Measurements from ENCODE around the gene POLR3GL. TPM values are rescaled to one million over a fixed set of nuclear protein-coding genes. Genes with fewer than 3 reads are reported as not detected.

POLR3GL gene
- total and polyA plus RNA-seq, 4 donors, result 12.2 to 42.3 (median 39.8) TPM

GRCh38 chr1:145978854-145979745 is 14.6 kb downstream of the POLR3GL start:
- Histone ChIP-seq H3K27ac (ENCODE audit: low read depth, low read length) (peak overlapping the region; percentile 90), H3K9me3 (ENCODE audit: control insufficient read depth, insufficient read depth, low read length) (no peaks in the 10 kb centered on the region), H3K4me3 (ENCODE audit: low read depth, low read length) (peak overlapping the region; percentile 14), H3K27me3 (ENCODE audit: control insufficient read depth, insufficient read depth, low read length) (no peaks in the 10 kb centered on the region), H3K4me1 (ENCODE audit: control insufficient read depth, insufficient read depth, low read length) (peaks cover 11% of the 10 kb centered on the region), H3K36me3 (ENCODE audit: control insufficient read depth, insufficient read depth, low read length) (peaks cover 2% of the 10 kb centered on the region)
- DNase-seq (ENCODE audit: low read depth in 4 of 6, low spot score in 6 of 6), result peak in 5 of 6 donors; percentile 81 to 98 (median 91)
- WGBS (ENCODE audit: insufficient coverage), result 5% methylated on average over 6 of the region's 9 CpGs

GRCh38 chr1:145979746-145980456 is 15.4 kb downstream of the POLR3GL start:
- DNase-seq (ENCODE audit: low read depth in 4 of 6, low spot score in 6 of 6), result no peak
- peaks cover 11% of the 10 kb centered on the region for H3K4me1 ChIP-seq (ENCODE audit: control insufficient read depth, insufficient read depth, low read length)
- peak overlapping the region; percentile 90 for H3K27ac ChIP-seq (ENCODE audit: low read depth, low read length)
- H3K27me3 ChIP-seq (ENCODE audit: control insufficient read depth, insufficient read depth, low read length), result no peaks in the 10 kb centered on the region
- peak overlapping the region; percentile 4 for H3K4me3 ChIP-seq (ENCODE audit: low read depth, low read length)
- H3K36me3 ChIP-seq (ENCODE audit: control insufficient read depth, insufficient read depth, low read length), result no peaks in the 10 kb centered on the region
- no peaks in the 10 kb centered on the region for H3K9me3 ChIP-seq (ENCODE audit: control insufficient read depth, insufficient read depth, low read length)
- WGBS (ENCODE audit: insufficient coverage), result 58% methylated on average over 3 of the region's 7 CpGs

GRCh38 chr1:145980457-145980994 is 16.0 kb downstream of the POLR3GL start:
- Histone ChIP-seq H3K27me3 (ENCODE audit: control insufficient read depth, insufficient read depth, low read length) (no peaks in the 10 kb centered on the region), H3K9me3 (ENCODE audit: control insufficient read depth, insufficient read depth, low read length) (no peaks in the 10 kb centered on the region), H3K4me1 (ENCODE audit: control insufficient read depth, insufficient read depth, low read length) (peaks cover 11% of the 10 kb centered on the region), H3K4me3 (ENCODE audit: low read depth, low read length) (no peak overlapping the region), H3K27ac (ENCODE audit: low read depth, low read length) (peak overlapping the region; percentile 90), H3K36me3 (ENCODE audit: control insufficient read depth, insufficient read depth, low read length) (no peaks in the 10 kb centered on the region)
- DNase-seq (ENCODE audit: low read depth in 4 of 6, low spot score in 6 of 6), result no peak
- WGBS (ENCODE audit: insufficient coverage), result 100% methylated on average over 1 of the region's 1 CpG

- Histone ChIP-seq H3K36me3 (ENCODE audit: control insufficient read depth, insufficient read depth, low read length) (no peaks in the 10 kb centered on the region), H3K4me1 (ENCODE audit: control insufficient read depth, insufficient read depth, low read length) (peaks cover 11% of the 10 kb centered on the region), H3K27ac (ENCODE audit: low read depth, low read length) (no peak overlapping the region), H3K4me3 (ENCODE audit: low read depth, low read length) (no peak overlapping the region), H3K9me3 (ENCODE audit: control insufficient read depth, insufficient read depth, low read length) (no peaks in the 10 kb centered on the region), H3K27me3 (ENCODE audit: control insufficient read depth, insufficient read depth, low read length) (no peaks in the 10 kb centered on the region)
- WGBS (ENCODE audit: insufficient coverage), result 89% methylated on average over 5 of the region's 6 CpGs
- DNase-seq (ENCODE audit: low read depth in 4 of 6, low spot score in 6 of 6), result no peak
Observed at GRCh38 chr1:145982010-145982723, 17.7 kb downstream of the POLR3GL start.

- Histone ChIP-seq H3K27ac (ENCODE audit: low read depth, low read length) (no peak overlapping the region), H3K4me3 (ENCODE audit: low read depth, low read length) (no peak overlapping the region), H3K27me3 (ENCODE audit: control insufficient read depth, insufficient read depth, low read length) (no peaks in the 10 kb centered on the region), H3K4me1 (ENCODE audit: control insufficient read depth, insufficient read depth, low read length) (peaks cover 9% of the 10 kb centered on the region), H3K36me3 (ENCODE audit: control insufficient read depth, insufficient read depth, low read length) (no peaks in the 10 kb centered on the region), H3K9me3 (ENCODE audit: control insufficient read depth, insufficient read depth, low read length) (no peaks in the 10 kb centered on the region)
- DNase-seq (ENCODE audit: low read depth in 4 of 6, low spot score in 6 of 6), result no peak
- 89% methylated on average over 1 of the region's 1 CpG for WGBS (ENCODE audit: insufficient coverage)
Observed at GRCh38 chr1:145983206-145983675, 18.8 kb downstream of the POLR3GL start.

GRCh38 chr1:145983960-145984830 is 19.7 kb downstream of the POLR3GL start:
- Histone ChIP-seq H3K27me3 (ENCODE audit: control insufficient read depth, insufficient read depth, low read length) (no peaks in the 10 kb centered on the region), H3K27ac (ENCODE audit: low read depth, low read length) (no peak overlapping the region), H3K36me3 (ENCODE audit: control insufficient read depth, insufficient read depth, low read length) (no peaks in the 10 kb centered on the region), H3K4me1 (ENCODE audit: control insufficient read depth, insufficient read depth, low read length) (peaks cover 4% of the 10 kb centered on the region), H3K9me3 (ENCODE audit: control insufficient read depth, insufficient read depth, low read length) (no peaks in the 10 kb centered on the region), H3K4me3 (ENCODE audit: low read depth, low read length) (no peak overlapping the region)
- no peak for DNase-seq (ENCODE audit: low read depth in 4 of 6, low spot score in 6 of 6)
- 100% methylated on average over 3 of the region's 12 CpGs for WGBS (ENCODE audit: insufficient coverage)

GRCh38 chr1:145985129-145985501 is 20.6 kb downstream of the POLR3GL start:
- 100% methylated on average over 1 of the region's 2 CpGs for WGBS (ENCODE audit: insufficient coverage)
- peaks cover under 1% of the 10 kb centered on the region for H3K4me1 ChIP-seq (ENCODE audit: control insufficient read depth, insufficient read depth, low read length)
- DNase-seq (ENCODE audit: low read depth in 4 of 6, low spot score in 6 of 6), result no peak
- no peaks in the 10 kb centered on the region for H3K36me3 ChIP-seq (ENCODE audit: control insufficient read depth, insufficient read depth, low read length)
- H3K9me3 ChIP-seq (ENCODE audit: control insufficient read depth, insufficient read depth, low read length), result no peaks in the 10 kb centered on the region
- H3K4me3 ChIP-seq (ENCODE audit: low read depth, low read length), result no peak overlapping the region
- no peak overlapping the region for H3K27ac ChIP-seq (ENCODE audit: low read depth, low read length)
- H3K27me3 ChIP-seq (ENCODE audit: control insufficient read depth, insufficient read depth, low read length), result no peaks in the 10 kb centered on the region

GRCh38 chr1:145985502-145986439 is 21.3 kb downstream of the POLR3GL start:
- Histone ChIP-seq H3K27ac (ENCODE audit: low read depth, low read length) (no peak overlapping the region), H3K27me3 (ENCODE audit: control insufficient read depth, insufficient read depth, low read length) (no peaks in the 10 kb centered on the region), H3K36me3 (ENCODE audit: control insufficient read depth, insufficient read depth, low read length) (no peaks in the 10 kb centered on the region), H3K9me3 (ENCODE audit: control insufficient read depth, insufficient read depth, low read length) (no peaks in the 10 kb centered on the region), H3K4me3 (ENCODE audit: low read depth, low read length) (no peak overlapping the region), H3K4me1 (ENCODE audit: control insufficient read depth, insufficient read depth, low read length) (no peaks in the 10 kb centered on the region)
- WGBS (ENCODE audit: insufficient coverage), result 60% methylated on average over 8 of the region's 15 CpGs
- no peak for DNase-seq (ENCODE audit: low read depth in 4 of 6, low spot score in 6 of 6)
